Adrenal gland (tissue), 12 donors: ENCODE data around the gene SMURF1. TPM values are rescaled to one million over a fixed set of nuclear protein-coding genes. Genes with fewer than 3 reads are reported as not detected.

ENCODE experiments used
- DNase-seq, 7 donors: peaks; one replicate each; pipeline ENCODE4 v3.0.0-alpha.2; 2019 to 2020
- H3K27ac ChIP-seq, 5 donors: fragments of 200-600 bp; sonication (generic) in 4 of 5; 1 replicate in 3 of 5; 2 replicates in 2 of 5; pipeline versions ENCODE4 v1.5.1 to v1.8.0; 2016 to 2020; ENCODE audit warnings: mild to moderate bottlenecking in 1 of 5
- H3K27me3 ChIP-seq: fragments of 200-600 bp; 2 replicates; pipeline ENCODE4 v1.8.0; 2021
- H3K36me3 ChIP-seq, 2 donors: fragments of 200-600 bp; replicated peaks in 1 of 2; 1 replicate in 1 of 2; 2 replicates in 1 of 2; pipeline versions ENCODE4 v1.5.1 to v1.8.0; 2018 to 2022
- H3K4me1 ChIP-seq, 2 donors: fragments of 200-600 bp; replicated peaks in 1 of 2; 1 replicate in 1 of 2; 2 replicates in 1 of 2; pipeline versions ENCODE4 v1.5.1 to v1.8.0; 2018 to 2021
- H3K4me3 ChIP-seq, 4 donors: fragments of 200-600 bp; sonication (generic) in 3 of 4; one replicate each; pipeline ENCODE4 v1.5.1; 2016 to 2018
- H3K9me3 ChIP-seq, 3 donors: fragments of 200-600 bp; sonication (generic) in 1 of 3; replicated peaks in 1 of 3; 1 replicate in 2 of 3; 2 replicates in 1 of 3; pipeline versions ENCODE4 v1.5.1 to v1.8.0; 2016 to 2021
- POLR2A ChIP-seq, 2 donors: fragments of 450-650 bp; IDR thresholded peaks; one replicate each; pipeline ENCODE4 v1.6.1; 2017; ENCODE audit warnings: antibody characterized with exemption in 2 of 2, mild to moderate bottlenecking in 2 of 2, moderate library complexity in 1 of 2
- WGBS, 4 donors: extraction: QIAGEN DNeasy Blood & Tissue Kit in 2 of 4; methylation state at CpG; one replicate each; pipeline versions ENCODE4 v1.1.5 to v1.1.7; 2013 to 2017; 5-methylcytosine and 5-hydroxymethylcytosine counted together
- intact Hi-C, 2 donors: fragments of 100-400 bp; cut with DNase I; formaldehyde crosslinking; loops; one replicate each; pipeline versions ENCODE4 v1.14.1 to v1.15.0; 2022 to 2023
- polyA plus RNA-seq, 3 donors: library from polyadenylated mRNA; stranded (reverse); fragments of 200-250 nt in 2 of 3; fragments of 350-450 nt in 1 of 3; fragmentation: Illumina TruSeq in 1 of 3; extraction: RNeasy Lipid Tissue Mini Kit (QIAGEN cat#74804) in 1 of 3; gene quantifications; one replicate each; pipeline ENCODE4 v1.2.3, GENCODE V29; 2013 to 2014
- total RNA-seq, 9 donors: library from RNA; depleted of rRNA in 4 of 9; stranded (reverse); fragments of >200 nt in 4 of 9; fragments of 120-200 nt in 1 of 9; fragmentation: NEBNext Ultra II Directional in 1 of 9; extraction: Animal tissue kit (Norgen Biotek cat#: 25700) in 1 of 9; gene quantifications; one replicate each; pipeline versions ENCODE4 v1.1.0 to v1.2.4, GENCODE V29; 2013 to 2023
- TF ChIP-seq, protein P1 (sequence below), 6 experiments: fragments of 450-650 bp in 4 of 6; fragments of 200-600 bp in 2 of 6; sonication (generic) in 1 of 6; IDR thresholded peaks; 1 replicate in 5 of 6; 2 replicates in 1 of 6; pipeline versions ENCODE4 v1.5.1 to v1.8.0; 2016 to 2021; ENCODE audit warnings: antibody characterized with exemption in 6 of 6, mild to moderate bottlenecking in 2 of 6, moderate library complexity in 1 of 6
- donor health status: healthy with polysubstance abuse.
- donor health status: Bipolar disorder and iron deficiency.
- donor health status: DM: yes; HTN: yes; CAD: no.
- donor health status: DM: no; HTN: no; CAD: no.
- donor health status: DM: no; HTN: no; CAD: no.
- donor health status: DM: yes; HTN: yes; CAD: no.

The SMURF1 gene
- total and polyA plus RNA-seq, 12 donors, result 8.9 to 40.3 (median 22.3) TPM

GRCh38 chr7:98998821-98999725, 144.8 kb downstream of the SMURF1 start:
- H3K9me3 ChIP-seq, result no peaks in the 10 kb centered on the region
- no peak overlapping the region for H3K27ac ChIP-seq
- intact Hi-C loops, result no loop called here
- 84 to 92% (median 88%) methylated on average over 6 to 10 of the region's 10 CpGs for WGBS, 4 donors
- H3K36me3 ChIP-seq, result peaks cover 0 to 57% of the 10 kb centered on the region in 2 donors
- TF ChIP-seq, protein P1, sequence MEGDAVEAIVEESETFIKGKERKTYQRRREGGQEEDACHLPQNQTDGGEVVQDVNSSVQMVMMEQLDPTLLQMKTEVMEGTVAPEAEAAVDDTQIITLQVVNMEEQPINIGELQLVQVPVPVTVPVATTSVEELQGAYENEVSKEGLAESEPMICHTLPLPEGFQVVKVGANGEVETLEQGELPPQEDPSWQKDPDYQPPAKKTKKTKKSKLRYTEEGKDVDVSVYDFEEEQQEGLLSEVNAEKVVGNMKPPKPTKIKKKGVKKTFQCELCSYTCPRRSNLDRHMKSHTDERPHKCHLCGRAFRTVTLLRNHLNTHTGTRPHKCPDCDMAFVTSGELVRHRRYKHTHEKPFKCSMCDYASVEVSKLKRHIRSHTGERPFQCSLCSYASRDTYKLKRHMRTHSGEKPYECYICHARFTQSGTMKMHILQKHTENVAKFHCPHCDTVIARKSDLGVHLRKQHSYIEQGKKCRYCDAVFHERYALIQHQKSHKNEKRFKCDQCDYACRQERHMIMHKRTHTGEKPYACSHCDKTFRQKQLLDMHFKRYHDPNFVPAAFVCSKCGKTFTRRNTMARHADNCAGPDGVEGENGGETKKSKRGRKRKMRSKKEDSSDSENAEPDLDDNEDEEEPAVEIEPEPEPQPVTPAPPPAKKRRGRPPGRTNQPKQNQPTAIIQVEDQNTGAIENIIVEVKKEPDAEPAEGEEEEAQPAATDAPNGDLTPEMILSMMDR (IDR thresholded peaks at IDR 0.05), result no peak
- no peak for TF ChIP-seq POLR2A (IDR thresholded peaks at IDR 0.05)
- no peaks in the 10 kb centered on the region for H3K27me3 ChIP-seq
- H3K4me1 ChIP-seq, result no peaks in the 10 kb centered on the region
- H3K4me3 ChIP-seq, result no peak overlapping the region
- peak in 1 of 7 donors; percentile 34 for DNase-seq

DNA sequence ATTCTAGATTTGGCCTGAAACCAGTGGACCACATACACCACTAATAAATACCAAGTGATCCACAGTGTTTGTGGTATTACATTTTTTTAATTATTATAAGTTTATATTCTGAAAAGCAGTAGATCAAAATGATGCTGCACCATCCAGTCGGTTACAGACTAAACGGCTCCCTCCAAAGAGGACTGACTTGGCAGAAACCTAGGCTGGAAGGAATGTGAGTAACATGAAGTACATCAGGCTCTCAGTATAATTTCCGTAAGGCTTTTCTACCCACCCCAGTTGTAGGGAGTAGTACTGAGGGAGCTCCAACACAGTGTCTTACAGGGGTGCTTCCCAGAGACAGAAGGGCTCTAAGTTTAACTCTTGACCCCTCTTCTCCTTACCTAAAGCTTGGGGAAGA, 146.1 kb downstream of the SMURF1 start:
- TF ChIP-seq, protein P1 (IDR thresholded peaks at IDR 0.05), result no peak
- no peak for TF ChIP-seq POLR2A (IDR thresholded peaks at IDR 0.05)
- 79 to 94% (median 85%) methylated on average over 3 of the region's 3 CpGs for WGBS, 4 donors
- no peaks in the 10 kb centered on the region for H3K9me3 ChIP-seq
- H3K36me3 ChIP-seq, result peaks cover 0 to 66% of the 10 kb centered on the region in 2 donors
- H3K27ac ChIP-seq, result no peak overlapping the region
- no peak for DNase-seq
- intact Hi-C loops, result no loop called here
- no peaks in the 10 kb centered on the region for H3K27me3 ChIP-seq
- H3K4me3 ChIP-seq, result no peak overlapping the region
- H3K4me1 ChIP-seq, result no peaks in the 10 kb centered on the region

GRCh38 chr7:98996150-98996552, 147.8 kb downstream of the SMURF1 start:
- H3K27ac ChIP-seq, result no peak overlapping the region
- WGBS, 4 donors, result 90 to 94% (median 91%) methylated on average over 15 of the region's 15 CpGs
- H3K9me3 ChIP-seq, result no peaks in the 10 kb centered on the region
- H3K36me3 ChIP-seq, result peaks cover 0 to 82% of the 10 kb centered on the region in 2 donors
- peak in 1 of 7 donors; percentile 48 for DNase-seq
- intact Hi-C loops, result no loop called here
- no peaks in the 10 kb centered on the region for H3K4me1 ChIP-seq
- TF ChIP-seq, protein P1 (IDR thresholded peaks at IDR 0.05), result no peak
- TF ChIP-seq POLR2A (IDR thresholded peaks at IDR 0.05), result no peak
- H3K4me3 ChIP-seq, result no peak overlapping the region
- no peaks in the 10 kb centered on the region for H3K27me3 ChIP-seq

DNA sequence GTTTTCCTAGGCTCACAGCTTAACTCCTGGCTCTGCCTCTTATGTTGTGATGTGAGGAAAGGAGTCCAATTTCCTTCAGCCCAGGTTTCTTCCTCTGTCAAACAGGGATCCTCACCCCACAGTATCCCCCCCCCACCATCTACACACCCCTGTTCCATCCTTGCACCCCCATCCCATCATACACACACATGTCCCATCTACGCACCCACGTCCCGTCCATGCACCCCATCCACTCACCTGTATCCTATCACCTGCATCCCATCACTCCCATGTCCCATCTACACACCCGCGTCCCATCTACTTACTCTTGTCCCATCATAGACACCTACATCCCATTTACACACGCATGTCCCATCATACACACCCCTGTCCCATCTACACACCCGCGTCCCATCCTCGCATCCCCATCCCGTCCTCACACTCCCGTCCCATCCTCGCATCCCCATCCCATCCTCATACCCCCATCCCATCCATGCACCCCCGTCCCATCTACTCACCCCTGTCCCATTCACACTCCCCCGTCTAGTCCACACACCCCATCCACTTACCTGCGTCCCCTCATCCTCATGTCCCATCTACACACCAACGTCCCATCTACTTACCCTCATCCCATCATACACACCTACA, 148.3 kb downstream of the SMURF1 start:
- H3K4me1 ChIP-seq, result no peaks in the 10 kb centered on the region
- TF ChIP-seq POLR2A (IDR thresholded peaks at IDR 0.05), result no peak
- TF ChIP-seq, protein P1 (IDR thresholded peaks at IDR 0.05), result no peak
- peak in 1 of 7 donors; percentile 28 for DNase-seq
- no peaks in the 10 kb centered on the region for H3K9me3 ChIP-seq
- peaks cover 0 to 82% of the 10 kb centered on the region in 2 donors for H3K36me3 ChIP-seq
- no peak overlapping the region for H3K27ac ChIP-seq
- H3K27me3 ChIP-seq, result no peaks in the 10 kb centered on the region
- 92 to 96% (median 96%) methylated on average over 16 of the region's 16 CpGs for WGBS, 4 donors
- no peak overlapping the region for H3K4me3 ChIP-seq
- intact Hi-C loops, result no loop called here
